Panc1 (cell line): Measurements from ENCODE around the gene NPHP4. TPM values are rescaled to one million over a fixed set of nuclear protein-coding genes. Genes with fewer than 3 reads are reported as not detected.
A peak's percentile ranks its signal among the peaks of the same experiment; 100 is the strongest.

Source experiments
- ATAC-seq: fragments of 200-7000 bp; cut with Tn5 transposase; 2 replicates; pipeline ENCODE4 v1.9.1; 2020; ENCODE audit warnings: mild to moderate bottlenecking, moderate library complexity
- BruUV-seq: library from RNA; stranded (reverse); fragments of 400-500 nt; replicated peaks from 2 replicates; lab custom pipeline; 2021; lab: Mats Ljungman, UMichigan
- CTCF ChIA-PET: fragments of 300-600 bp; sonication (Branson Sonifier 250); formaldehyde crosslinking; loops from one replicate; lab custom pipeline; 2022; ENCODE audit warnings: antibody characterized with exemption; lab: Charles Lee
- POLR2A ChIA-PET: fragments of 300-600 bp; sonication (Branson Sonifier 250); formaldehyde crosslinking; loops from one replicate; lab custom pipeline; 2022; ENCODE audit warnings: antibody characterized with exemption; lab: Charles Lee
- DNase-seq: peaks from one replicate; pipeline ENCODE4 v3.0.0-alpha.2; 2010; ENCODE audit warnings: low read depth, low spot score
- H3K27ac ChIP-seq: 2 replicates; pipeline ENCODE4 v1.5.1; 2011; ENCODE audit warnings: mild to moderate bottlenecking, low read length, inconsistent platforms
- H3K27me3 ChIP-seq: fragments of 200-500 bp; sonication (Bioruptor generic); 2 replicates; pipeline ENCODE4 v1.6.0; 2014; ENCODE audit warnings: low read length, inconsistent platforms; ENCODE audit not compliant: control insufficient read depth, insufficient read depth
- H3K36me3 ChIP-seq: fragments of 200-500 bp; sonication (Bioruptor generic); 2 replicates; pipeline ENCODE4 v1.5.1; 2014; ENCODE audit warnings: inconsistent platforms, mild to moderate bottlenecking, low read length, moderate library complexity; ENCODE audit not compliant: control insufficient read depth, insufficient read depth
- H3K4me1 ChIP-seq: 2 replicates; pipeline ENCODE4 v1.5.1; 2011; ENCODE audit warnings: inconsistent platforms, mild to moderate bottlenecking, low read length, moderate library complexity; ENCODE audit not compliant: control insufficient read depth, insufficient read depth
- H3K4me3 ChIP-seq, 2 experiments: 2 replicates each; pipeline ENCODE4 v1.5.1; 2011 to 2012; ENCODE audit warnings: low read depth in 2 of 2, low read length in 2 of 2, mild to moderate bottlenecking in 2 of 2, inconsistent platforms in 1 of 2, moderate library complexity in 1 of 2
- H3K9me3 ChIP-seq: fragments of 200-500 bp; sonication (Bioruptor generic); 2 replicates; pipeline ENCODE4 v1.5.1; 2014; ENCODE audit warnings: low read depth, mild to moderate bottlenecking, inconsistent platforms, low read length, moderate library complexity; ENCODE audit not compliant: control insufficient read depth, insufficient read depth
- CTCF ChIP-seq: fragments of 450-650 bp; IDR thresholded peaks from 2 replicates; pipeline ENCODE4 v1.5.1; 2017; ENCODE audit warnings: mild to moderate bottlenecking
- POLR2AphosphoS5 ChIP-seq: IDR thresholded peaks from 2 replicates; pipeline ENCODE4 v1.6.1; 2012; ENCODE audit warnings: mild to moderate bottlenecking, low read depth, low read length, moderate library complexity
- SIN3A ChIP-seq: IDR thresholded peaks from 2 replicates; pipeline ENCODE4 v1.6.1; 2012; ENCODE audit warnings: low read depth, mild to moderate bottlenecking, low read length, moderate library complexity, borderline replicate concordance; ENCODE audit not compliant: insufficient read depth
- TCF7L2 ChIP-seq: IDR thresholded peaks from 2 replicates; pipeline ENCODE4 v1.6.1; 2011; ENCODE audit warnings: mild to moderate bottlenecking, low read depth, low read length, inconsistent platforms
- in situ Hi-C: cut with HindIII; loops from 2 replicates; pipeline ENCODE4 v1.10.0; 2016; ENCODE audit warnings: low sequenced_read_pairs, low pct_unique_long_range_greater_than_20kb
- intact Hi-C: fragments of 100-400 bp; cut with micrococcal nuclease; formaldehyde crosslinking; loops from one replicate; pipeline ENCODE4 v1.10.0; 2022; ENCODE audit not compliant: unreplicated experiment
- total RNA-seq: library from RNA; stranded (reverse); gene quantifications from one replicate; pipeline ENCODE4 v1.2.1, GENCODE V29; 2021; ENCODE audit not compliant: unreplicated experiment
- TF ChIP-seq, protein P1 (sequence below), 2 experiments: IDR thresholded peaks; 2 replicates each; pipeline ENCODE4 v1.6.1; 2011 to 2012; ENCODE audit warnings: low read depth in 2 of 2, control low read depth in 1 of 2, low read length in 1 of 2, mild to moderate bottlenecking in 1 of 2, moderate library complexity in 1 of 2; ENCODE audit not compliant: insufficient read depth in 1 of 2

NPHP4 gene
- total RNA-seq, 1 experiment from 2014 or later, result 20.1 TPM

DNA sequence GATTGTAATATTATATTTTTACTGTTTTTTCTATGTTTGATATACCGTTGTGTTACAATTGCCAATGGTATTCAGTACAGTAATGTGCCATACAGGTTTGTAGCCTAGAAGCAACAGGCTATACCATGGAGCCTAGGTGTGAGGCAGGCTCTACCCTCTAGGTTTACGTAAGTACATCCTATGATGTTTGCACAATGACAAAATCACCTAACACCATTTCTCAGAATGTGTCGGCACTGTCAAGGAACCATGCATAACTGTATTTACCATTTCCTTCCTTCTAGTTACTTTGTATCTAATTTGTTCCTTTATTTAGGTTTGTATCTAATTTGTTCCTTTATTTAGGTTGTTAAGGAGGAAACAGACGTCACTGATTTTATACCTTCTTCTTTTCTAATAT, 9.9 kb downstream of the NPHP4 start:
- ATAC-seq (no peak), DNase-seq (no peak)
- Histone ChIP-seq H3K36me3 (no peaks in the 10 kb centered on the region; the same call in 1 of the 2 replicates), H3K27me3 (no peaks in the 10 kb centered on the region), H3K4me3 (no peak overlapping the region), H3K4me1 (no peaks in the 10 kb centered on the region), H3K27ac (no peak overlapping the region), H3K9me3 (peaks cover 3% of the 10 kb centered on the region; the same call in 1 of the 2 replicates)
- in situ Hi-C loops, result no loop called here
- intact Hi-C loops, result no loop called here
- CTCF ChIA-PET, result no interaction called here
- TF ChIP-seq, protein P1, sequence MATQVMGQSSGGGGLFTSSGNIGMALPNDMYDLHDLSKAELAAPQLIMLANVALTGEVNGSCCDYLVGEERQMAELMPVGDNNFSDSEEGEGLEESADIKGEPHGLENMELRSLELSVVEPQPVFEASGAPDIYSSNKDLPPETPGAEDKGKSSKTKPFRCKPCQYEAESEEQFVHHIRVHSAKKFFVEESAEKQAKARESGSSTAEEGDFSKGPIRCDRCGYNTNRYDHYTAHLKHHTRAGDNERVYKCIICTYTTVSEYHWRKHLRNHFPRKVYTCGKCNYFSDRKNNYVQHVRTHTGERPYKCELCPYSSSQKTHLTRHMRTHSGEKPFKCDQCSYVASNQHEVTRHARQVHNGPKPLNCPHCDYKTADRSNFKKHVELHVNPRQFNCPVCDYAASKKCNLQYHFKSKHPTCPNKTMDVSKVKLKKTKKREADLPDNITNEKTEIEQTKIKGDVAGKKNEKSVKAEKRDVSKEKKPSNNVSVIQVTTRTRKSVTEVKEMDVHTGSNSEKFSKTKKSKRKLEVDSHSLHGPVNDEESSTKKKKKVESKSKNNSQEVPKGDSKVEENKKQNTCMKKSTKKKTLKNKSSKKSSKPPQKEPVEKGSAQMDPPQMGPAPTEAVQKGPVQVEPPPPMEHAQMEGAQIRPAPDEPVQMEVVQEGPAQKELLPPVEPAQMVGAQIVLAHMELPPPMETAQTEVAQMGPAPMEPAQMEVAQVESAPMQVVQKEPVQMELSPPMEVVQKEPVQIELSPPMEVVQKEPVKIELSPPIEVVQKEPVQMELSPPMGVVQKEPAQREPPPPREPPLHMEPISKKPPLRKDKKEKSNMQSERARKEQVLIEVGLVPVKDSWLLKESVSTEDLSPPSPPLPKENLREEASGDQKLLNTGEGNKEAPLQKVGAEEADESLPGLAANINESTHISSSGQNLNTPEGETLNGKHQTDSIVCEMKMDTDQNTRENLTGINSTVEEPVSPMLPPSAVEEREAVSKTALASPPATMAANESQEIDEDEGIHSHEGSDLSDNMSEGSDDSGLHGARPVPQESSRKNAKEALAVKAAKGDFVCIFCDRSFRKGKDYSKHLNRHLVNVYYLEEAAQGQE (IDR thresholded peaks at IDR 0.05; ENCODE audit: insufficient read depth in 1 of 2, low read depth in 2 of 2, low read length in 1 of 2), result no peak
- TF ChIP-seq POLR2AphosphoS5 (no peak), CTCF (no peak), TCF7L2 (no peak), SIN3A (no peak)
- no TSS peak for BruUV-seq
- POLR2A ChIA-PET, result no interaction called here

DNA sequence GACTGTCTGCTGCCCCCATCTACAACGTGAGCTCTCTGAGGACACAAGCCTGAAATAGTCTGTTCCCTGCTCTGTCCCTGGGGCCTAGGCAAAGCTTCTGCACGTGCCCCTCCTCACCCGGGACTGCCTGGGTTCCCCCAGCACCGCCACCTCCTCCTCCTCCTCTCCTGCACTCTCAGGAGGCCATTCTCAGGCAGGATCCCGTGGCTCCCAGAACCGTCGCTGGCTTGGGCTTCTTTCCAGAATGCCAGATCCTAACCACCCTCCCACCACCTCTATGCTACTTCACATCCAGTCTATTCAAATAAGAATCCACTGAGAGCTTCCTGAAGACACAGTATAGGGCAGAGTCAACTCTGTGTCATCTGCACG, 11.2 kb downstream of the NPHP4 start:
- intact Hi-C loops, result no loop called here
- ChIA-PET POLR2A (no interaction called here), CTCF (no interaction called here)
- Histone ChIP-seq H3K4me1 (no peaks in the 10 kb centered on the region), H3K27ac (no peak overlapping the region), H3K27me3 (no peaks in the 10 kb centered on the region), H3K9me3 (peaks cover 4% of the 10 kb centered on the region; the same call in 1 of the 2 replicates), H3K36me3 (no peaks in the 10 kb centered on the region; the same call in 1 of the 2 replicates), H3K4me3 (no peak overlapping the region)
- ATAC-seq (0 out of 2 replicates have a peak, but pooled peaks have one; percentile 5), DNase-seq (no peak)
- BruUV-seq, result no TSS peak
- in situ Hi-C loops, result no loop called here
- TF ChIP-seq SIN3A (no peak), CTCF (no peak), POLR2AphosphoS5 (no peak), TCF7L2 (no peak)
- TF ChIP-seq, protein P1 (IDR thresholded peaks at IDR 0.05; ENCODE audit: insufficient read depth in 1 of 2, low read depth in 2 of 2, low read length in 1 of 2), result no peak
